ENCODE measurements around the gene CAMTA1.

The CAMTA1 gene

DNA sequence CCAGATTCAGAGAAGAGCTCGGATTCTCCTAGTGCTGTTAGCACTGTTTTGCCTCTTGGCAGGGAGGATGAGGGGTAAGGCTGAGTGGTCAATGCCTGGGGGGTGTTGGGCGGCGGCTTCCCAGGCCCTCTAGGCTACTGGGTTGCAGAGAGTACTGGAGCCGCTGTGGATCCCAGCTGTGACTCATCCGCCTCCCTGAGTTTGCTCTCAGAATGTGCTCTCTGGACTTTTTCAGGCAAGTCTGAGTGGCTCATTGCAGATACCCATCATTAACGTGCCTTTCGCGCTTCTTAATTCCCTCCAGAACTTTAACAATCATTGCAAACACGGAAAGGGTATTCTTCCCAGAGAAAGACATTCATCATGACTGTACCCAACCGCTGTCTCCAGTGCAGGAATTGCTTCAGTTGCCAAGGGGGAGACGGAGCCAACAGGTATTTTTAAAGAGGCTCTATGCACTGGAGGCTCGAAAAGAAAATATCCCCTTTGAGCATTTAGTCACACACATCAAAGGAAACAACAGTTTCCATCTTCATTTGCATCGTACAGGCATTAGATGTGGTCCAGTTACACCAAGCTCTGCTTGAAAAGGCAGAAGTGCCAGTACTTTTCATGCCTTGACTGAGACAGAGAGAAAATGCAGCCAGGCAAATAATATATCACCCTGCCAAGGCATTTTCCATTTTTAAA, 14.4 kb upstream of the CAMTA1 start:
- Mint-ChIP-seq H3K36me3 (ENCODE audit: low read depth) (no peaks in the 10 kb centered on the region), H3K4me3 (no peak overlapping the region), H3K9me3 (peaks cover under 1% of the 10 kb centered on the region), H3K4me1 (ENCODE audit: low read depth) (no peaks in the 10 kb centered on the region), H3K27ac (no peak overlapping the region), H3K27me3 (peaks cover 14% of the 10 kb centered on the region)
- intact Hi-C loops (cut with micrococcal nuclease), result no loop called here

DNA sequence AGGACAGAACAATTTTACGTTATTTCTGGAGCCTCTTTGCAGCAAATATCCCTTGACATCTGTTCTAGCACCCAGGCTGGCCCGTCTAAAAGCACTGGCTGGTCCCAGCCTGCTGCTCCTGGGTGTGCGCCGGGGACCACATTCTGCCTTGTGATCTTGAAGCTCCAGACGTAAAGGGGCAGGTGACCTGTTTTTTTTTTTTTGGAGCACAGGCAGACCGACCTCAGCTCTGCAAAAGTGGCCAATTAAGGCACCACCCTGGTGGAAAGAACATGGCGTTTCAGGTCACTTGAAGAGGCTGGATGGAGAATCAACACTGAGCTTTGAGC, 13.8 kb upstream of the CAMTA1 start:
- Mint-ChIP-seq H3K27ac (no peak overlapping the region), H3K27me3 (peaks cover 14% of the 10 kb centered on the region), H3K36me3 (ENCODE audit: low read depth) (no peaks in the 10 kb centered on the region), H3K4me3 (no peak overlapping the region), H3K4me1 (ENCODE audit: low read depth) (no peaks in the 10 kb centered on the region), H3K9me3 (peaks cover 6% of the 10 kb centered on the region)
- intact Hi-C loops (cut with micrococcal nuclease), result no loop called here

DNA sequence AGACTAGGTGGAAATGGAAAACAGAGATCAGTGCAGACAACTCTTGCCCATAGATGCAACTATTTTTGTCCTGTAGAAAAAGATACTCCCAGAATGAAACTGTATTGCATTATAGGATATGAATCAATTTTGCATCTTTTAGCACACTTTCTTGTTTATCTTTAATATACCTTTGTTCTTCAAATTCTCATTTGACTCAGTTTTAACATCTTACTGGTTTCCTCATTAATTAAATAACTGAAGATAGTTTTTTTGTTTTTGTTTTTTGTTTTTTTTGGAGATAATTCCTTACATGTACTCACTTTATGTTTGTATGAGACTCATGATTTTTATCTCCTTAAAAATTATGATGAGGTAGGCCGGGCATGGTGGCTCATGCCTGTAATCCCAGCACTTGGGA, 10.9 kb upstream of the CAMTA1 start:
- Mint-ChIP-seq H3K36me3 (ENCODE audit: low read depth) (no peaks in the 10 kb centered on the region), H3K27ac (no peak overlapping the region), H3K27me3 (peaks cover 10% of the 10 kb centered on the region)

DNA sequence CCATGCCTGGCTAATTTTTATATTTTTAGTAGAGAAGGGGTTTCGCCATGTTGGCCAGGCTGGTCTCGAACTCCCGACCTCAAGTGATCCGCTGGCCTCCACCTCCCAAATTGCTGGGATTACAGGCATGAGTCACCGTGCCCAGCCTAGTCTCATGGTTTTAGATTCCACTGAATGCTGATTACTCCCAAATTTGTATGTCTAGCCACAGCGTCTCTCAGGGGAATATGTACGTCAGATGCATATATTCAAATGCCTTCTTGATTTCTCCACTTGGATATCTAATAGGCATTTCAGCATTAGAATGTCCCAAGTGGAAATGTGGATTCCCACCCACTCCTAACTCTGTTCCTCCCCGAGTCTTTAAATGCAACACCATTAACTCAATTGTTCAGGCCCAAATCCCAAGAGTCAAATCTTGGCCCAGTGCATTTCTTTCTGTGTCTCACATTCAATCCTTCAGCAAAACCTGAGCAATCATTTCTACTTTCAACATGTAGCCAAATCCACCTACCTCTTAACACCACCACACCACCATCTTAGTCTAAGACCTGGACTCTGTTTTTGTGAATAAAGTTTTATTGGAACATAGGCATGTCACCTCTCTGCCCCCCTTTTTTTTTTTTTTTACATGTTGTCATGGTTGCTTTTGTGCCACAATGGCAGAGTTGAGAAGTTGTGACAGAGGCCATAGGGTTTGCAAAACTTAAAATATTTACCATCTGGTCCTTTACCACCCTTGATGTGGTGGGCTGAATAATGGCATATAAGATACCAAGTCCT, 9.8 kb upstream of the CAMTA1 start:
- H3K9me3 Mint-ChIP-seq, result peaks cover 12% of the 10 kb centered on the region
- H3K4me1 Mint-ChIP-seq (ENCODE audit: low read depth), result peaks cover 11% of the 10 kb centered on the region
- no peak overlapping the region for H3K27ac Mint-ChIP-seq
- peaks cover 8% of the 10 kb centered on the region for H3K27me3 Mint-ChIP-seq
- H3K4me3 Mint-ChIP-seq, result no peak overlapping the region
- H3K36me3 Mint-ChIP-seq (ENCODE audit: low read depth), result no peaks in the 10 kb centered on the region
- intact Hi-C loops (cut with micrococcal nuclease), result no loop called here

More for the DNA sequence above, 10.9 kb upstream of the CAMTA1 start:
- Mint-ChIP-seq H3K9me3 (peaks cover 12% of the 10 kb centered on the region), H3K4me1 (ENCODE audit: low read depth) (peaks cover 11% of the 10 kb centered on the region), H3K4me3 (no peak overlapping the region)
- intact Hi-C loops (cut with micrococcal nuclease), result no loop called here

DNA sequence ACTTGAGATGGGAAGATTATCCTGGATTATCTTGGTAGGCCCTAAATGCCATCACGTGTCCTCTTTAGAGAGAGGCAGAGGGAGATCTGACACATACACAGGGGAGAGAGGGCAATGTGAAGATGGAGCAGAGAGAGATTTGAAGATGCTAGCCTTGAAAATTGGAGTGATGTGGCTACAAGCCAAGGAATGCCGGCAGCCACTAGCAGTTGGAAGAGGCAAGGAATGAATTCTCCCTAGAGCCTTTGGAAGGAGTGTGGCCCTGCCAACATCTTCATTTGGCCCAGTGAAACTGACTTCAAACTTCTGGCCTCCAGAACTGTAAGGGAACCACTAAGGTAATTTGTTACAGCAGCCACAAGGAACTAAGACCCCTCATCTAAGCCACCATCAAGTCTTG, 8.9 kb upstream of the CAMTA1 start:
- H3K36me3 Mint-ChIP-seq (ENCODE audit: low read depth), result no peaks in the 10 kb centered on the region
- no peak overlapping the region for H3K4me3 Mint-ChIP-seq
- peaks cover 12% of the 10 kb centered on the region for H3K9me3 Mint-ChIP-seq
- no peak overlapping the region for H3K27ac Mint-ChIP-seq
- peaks cover 11% of the 10 kb centered on the region for H3K4me1 Mint-ChIP-seq (ENCODE audit: low read depth)
- intact Hi-C loops (cut with micrococcal nuclease), result no loop called here
- peaks cover 3% of the 10 kb centered on the region for H3K27me3 Mint-ChIP-seq

DNA sequence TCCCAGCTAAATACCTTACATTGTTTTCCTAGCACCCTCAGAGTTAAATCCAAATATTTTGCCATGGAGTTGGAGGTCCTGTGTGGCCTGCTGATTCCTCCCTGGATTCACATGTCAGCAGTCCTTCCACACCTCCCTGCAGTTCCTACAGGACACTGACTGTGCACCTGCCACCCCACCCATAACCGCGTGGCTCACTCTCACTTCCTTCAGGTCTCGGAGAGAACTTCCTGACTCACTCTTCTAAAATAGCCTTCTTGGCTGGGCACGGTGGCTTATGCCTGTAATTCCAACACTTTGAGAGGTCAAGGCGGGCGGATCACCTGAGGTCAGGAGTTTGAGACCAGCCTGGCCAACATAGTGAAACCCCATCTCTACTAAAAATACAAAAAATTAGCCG, 8.4 kb upstream of the CAMTA1 start:
- Mint-ChIP-seq H3K27me3 (no peaks in the 10 kb centered on the region), H3K9me3 (peaks cover 12% of the 10 kb centered on the region), H3K27ac (no peak overlapping the region), H3K36me3 (ENCODE audit: low read depth) (no peaks in the 10 kb centered on the region), H3K4me1 (ENCODE audit: low read depth) (peaks cover 11% of the 10 kb centered on the region), H3K4me3 (peak overlapping the region; percentile 33)
- intact Hi-C loops (cut with micrococcal nuclease), result no loop called here

DNA sequence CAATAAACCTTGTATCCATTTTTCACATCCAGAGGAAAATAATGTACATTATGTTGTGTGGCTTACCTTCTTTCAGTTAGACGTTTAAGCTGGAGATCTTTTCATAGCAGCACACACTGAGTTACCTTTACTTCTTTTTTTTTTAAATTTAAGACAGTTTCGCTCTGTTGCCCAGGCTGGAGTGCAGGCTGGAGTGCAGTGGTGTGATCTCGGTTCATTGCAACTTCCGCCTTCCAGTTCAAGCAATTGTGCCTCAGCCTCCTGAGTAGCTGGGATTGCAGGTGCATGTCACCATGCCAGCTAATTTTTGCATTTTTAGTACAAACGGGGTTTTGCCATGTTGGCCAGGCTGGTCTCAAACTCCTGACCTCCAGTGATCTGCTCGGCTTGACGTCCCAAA, 7.4 kb upstream of the CAMTA1 start:
- Mint-ChIP-seq H3K9me3 (peaks cover 12% of the 10 kb centered on the region), H3K27me3 (no peaks in the 10 kb centered on the region), H3K4me1 (ENCODE audit: low read depth) (peaks cover 11% of the 10 kb centered on the region), H3K27ac (no peak overlapping the region), H3K4me3 (no peak overlapping the region), H3K36me3 (ENCODE audit: low read depth) (no peaks in the 10 kb centered on the region)
- intact Hi-C loops (cut with micrococcal nuclease), result no loop called here

DNA sequence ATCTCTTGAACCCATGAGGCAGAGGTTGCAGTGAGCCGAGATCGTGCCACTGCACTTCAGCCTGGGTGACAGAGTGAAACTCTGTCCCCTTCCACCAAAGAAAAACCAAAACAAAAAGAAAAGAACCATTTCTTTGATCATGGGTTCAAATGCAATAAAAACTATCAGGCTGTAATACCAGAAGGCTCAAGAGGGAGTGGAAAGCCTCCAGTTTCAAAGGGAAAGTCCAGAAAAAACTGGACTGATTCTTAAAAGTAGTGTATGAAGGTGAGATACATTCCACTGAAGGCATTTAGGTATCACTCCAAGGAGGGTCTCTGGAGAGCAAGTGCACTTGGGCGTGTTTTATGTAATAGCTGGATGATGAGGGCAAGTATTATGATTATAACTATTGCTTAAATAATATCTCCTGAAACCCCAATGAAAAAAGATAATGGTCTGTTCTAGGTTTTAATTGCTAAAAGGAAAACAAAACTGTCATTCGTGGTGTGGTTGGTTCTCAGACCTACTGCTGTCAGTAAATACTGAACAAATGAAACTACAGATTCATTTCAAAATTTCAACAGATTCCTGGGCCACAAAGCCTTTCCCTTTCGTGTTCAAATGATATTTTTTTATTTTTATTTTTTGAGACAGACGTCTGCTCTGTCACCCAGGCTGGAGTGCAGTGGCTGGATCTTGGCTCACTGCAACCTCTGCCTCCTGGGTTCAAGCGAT, 6.0 kb upstream of the CAMTA1 start:
- Mint-ChIP-seq H3K4me1 (ENCODE audit: low read depth) (peaks cover 18% of the 10 kb centered on the region), H3K36me3 (ENCODE audit: low read depth) (peaks cover 5% of the 10 kb centered on the region), H3K9me3 (peaks cover 12% of the 10 kb centered on the region)

DNA sequence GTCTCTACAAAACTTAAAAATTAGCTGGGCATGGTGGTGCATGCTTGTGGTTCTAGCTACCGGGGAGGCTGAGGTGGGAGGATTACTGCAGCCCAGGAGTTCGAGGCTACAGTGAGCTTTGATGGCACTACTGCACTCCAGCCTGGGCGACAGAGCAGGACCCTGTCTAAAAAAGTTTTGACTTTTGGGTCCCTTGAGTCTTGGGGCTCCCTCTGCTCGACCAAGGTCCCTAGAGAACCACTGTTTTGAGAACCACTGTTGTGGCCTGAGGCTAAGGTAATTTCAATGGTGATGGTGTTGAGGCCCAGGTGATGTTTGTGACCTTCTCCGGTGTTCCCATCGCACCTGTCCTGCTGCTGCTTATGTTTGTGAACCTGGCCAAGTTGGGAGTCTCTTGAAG, 3.1 kb upstream of the CAMTA1 start:
- Mint-ChIP-seq H3K27me3 (no peaks in the 10 kb centered on the region), H3K9me3 (peaks cover 3% of the 10 kb centered on the region), H3K4me1 (ENCODE audit: low read depth) (peaks cover 24% of the 10 kb centered on the region), H3K27ac (peak overlapping the region; percentile 39), H3K4me3 (no peak overlapping the region), H3K36me3 (ENCODE audit: low read depth) (peaks cover 15% of the 10 kb centered on the region)
- intact Hi-C loops (cut with micrococcal nuclease), result loop anchor here (5.0 kb wide), 2 partner anchors 40 to 55 kb away; no protein-coding TSS in a partner anchor

More for the DNA sequence above, 6.0 kb upstream of the CAMTA1 start:
- intact Hi-C loops (cut with micrococcal nuclease), result no loop called here
- H3K27ac Mint-ChIP-seq, result no peak overlapping the region
- no peaks in the 10 kb centered on the region for H3K27me3 Mint-ChIP-seq
- no peak overlapping the region for H3K4me3 Mint-ChIP-seq

DNA sequence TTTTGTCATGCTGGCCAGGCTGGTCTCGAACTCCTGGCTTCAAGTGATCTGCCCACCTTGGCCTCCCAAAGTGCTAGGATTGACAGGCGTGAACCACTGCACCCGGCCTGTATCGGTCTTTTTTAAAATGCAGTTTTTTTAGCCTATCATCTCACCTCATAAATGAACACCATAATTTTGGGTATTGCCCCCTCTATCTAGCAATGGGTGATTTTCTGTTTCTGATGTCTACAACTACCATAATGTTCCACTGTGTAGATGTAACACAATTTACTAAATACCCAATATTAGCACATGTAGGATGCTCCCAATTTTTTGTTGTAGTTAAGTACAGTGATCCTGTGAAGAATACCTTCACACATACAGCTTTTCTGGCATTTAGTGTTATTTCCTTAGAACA, 2.0 kb upstream of the CAMTA1 start:
- Mint-ChIP-seq H3K27me3 (no peaks in the 10 kb centered on the region), H3K9me3 (peaks cover 14% of the 10 kb centered on the region), H3K4me1 (ENCODE audit: low read depth) (peaks cover 29% of the 10 kb centered on the region), H3K36me3 (ENCODE audit: low read depth) (peaks cover 22% of the 10 kb centered on the region), H3K27ac (no peak overlapping the region), H3K4me3 (peak overlapping the region; percentile 92)
- intact Hi-C loops (cut with micrococcal nuclease), result loop anchor here (5.0 kb wide), 2 partner anchors 41 to 56 kb away; no protein-coding TSS in a partner anchor

DNA sequence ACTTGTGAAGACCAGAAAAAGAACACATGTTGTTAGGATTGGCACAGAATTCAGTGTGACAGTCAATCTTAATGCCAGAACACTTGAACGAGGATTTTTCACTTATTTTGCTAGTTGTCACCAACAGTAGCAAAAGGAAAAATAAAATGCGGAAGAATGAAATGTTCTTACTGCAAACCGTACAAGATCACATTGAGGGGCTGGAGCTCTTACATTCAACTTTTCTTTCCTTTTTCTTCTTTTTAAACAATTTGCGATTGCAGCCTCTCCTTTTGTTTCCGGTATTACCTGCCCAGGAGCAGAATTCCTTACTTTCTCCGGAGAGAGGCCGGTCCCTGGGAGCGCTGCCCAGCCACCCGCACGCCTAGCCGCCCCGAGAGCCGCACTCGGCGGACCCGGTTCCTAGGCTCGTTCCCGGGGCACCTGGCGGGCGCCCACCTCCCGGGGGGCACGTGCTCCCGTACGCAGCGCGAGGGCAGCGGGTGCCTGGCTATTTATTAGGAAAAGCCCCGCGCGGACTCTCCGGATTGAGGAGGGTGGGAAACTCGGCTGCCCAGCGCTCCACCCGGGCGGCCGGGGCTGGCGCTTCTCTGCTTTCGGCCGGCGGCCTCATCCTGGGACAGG, 1.2 kb upstream of the CAMTA1 start:
- no peaks in the 10 kb centered on the region for H3K27me3 Mint-ChIP-seq
- H3K27ac Mint-ChIP-seq, result peak overlapping the region; percentile 98
- intact Hi-C loops (cut with micrococcal nuclease), result loop anchor here (5.0 kb wide), 2 partner anchors 42 to 57 kb away; no protein-coding TSS in a partner anchor
- H3K36me3 Mint-ChIP-seq (ENCODE audit: low read depth), result peaks cover 30% of the 10 kb centered on the region
- H3K9me3 Mint-ChIP-seq, result peaks cover 18% of the 10 kb centered on the region
- peak overlapping the region; percentile 92 for H3K4me3 Mint-ChIP-seq
- H3K4me1 Mint-ChIP-seq (ENCODE audit: low read depth), result peaks cover 37% of the 10 kb centered on the region

DNA sequence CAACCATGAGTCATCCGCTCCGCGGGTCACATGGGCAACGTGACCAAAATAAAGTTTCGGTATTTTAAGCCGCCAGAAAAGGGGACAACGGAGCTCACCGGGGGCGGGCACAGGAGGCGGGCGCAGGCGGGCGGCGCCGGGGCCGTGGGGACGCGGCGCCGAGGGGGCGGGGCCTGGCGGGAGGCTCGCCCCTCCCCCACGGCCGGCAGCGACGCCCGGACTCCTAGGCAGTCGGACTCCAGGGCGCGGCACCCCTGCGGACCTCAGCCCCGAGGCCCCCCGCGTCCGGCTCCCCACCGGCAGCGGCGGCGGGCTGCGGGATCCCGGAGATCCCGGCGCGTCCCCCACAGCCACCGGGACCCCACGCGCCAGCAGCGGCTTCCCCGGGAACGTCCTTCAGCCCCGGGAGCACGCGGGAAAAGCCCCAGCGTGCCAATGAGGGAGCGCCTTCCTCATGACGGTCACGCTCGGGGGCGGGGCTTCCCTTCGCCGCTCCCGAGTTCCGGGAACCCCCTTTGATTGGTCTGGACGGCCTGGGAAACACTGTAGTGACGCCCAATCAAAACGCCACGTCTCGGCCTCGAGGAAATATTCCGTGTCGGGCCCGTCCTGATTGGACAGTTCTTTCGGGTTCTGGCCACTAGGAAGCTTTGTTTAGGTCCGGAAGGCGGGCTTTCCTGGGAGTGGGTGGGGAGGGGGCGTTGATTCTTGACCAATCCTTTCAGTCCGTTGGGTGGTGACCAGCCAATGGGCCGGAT, 515 bp upstream of the CAMTA1 start:
- Mint-ChIP-seq H3K27ac (peak overlapping the region; percentile 98), H3K9me3 (peaks cover 18% of the 10 kb centered on the region), H3K4me3 (peak overlapping the region; percentile 92), H3K27me3 (no peaks in the 10 kb centered on the region), H3K36me3 (ENCODE audit: low read depth) (peaks cover 30% of the 10 kb centered on the region), H3K4me1 (ENCODE audit: low read depth) (peaks cover 43% of the 10 kb centered on the region)
- intact Hi-C loops (cut with micrococcal nuclease), result loop anchor here (5.0 kb wide), 2 partner anchors 42 to 57 kb away; no protein-coding TSS in a partner anchor

Measured in dendritic cell treated with granulocyte-macrophage colony-stimulating factor and Interleukin-4, amounts not matched to agents 40 ng/mL and 50 ng/mL, for 4 days (primary cell).